SK-N-SH (cell line): ENCODE results near the gene IRAK3. TPM values are rescaled to one million over a fixed set of nuclear protein-coding genes. Genes with fewer than 3 reads are reported as not detected.
A peak's percentile ranks its signal among the peaks of the same experiment; 100 is the strongest.
"Not testable (repeated sequence)": the region's sequence is repeated elsewhere in the genome, so short reads cannot be mapped to it uniquely, and the experiment has no call there.

ENCODE experiments used
- CTCF ChIA-PET: fragments of 300-600, 350-600 bp; formaldehyde crosslinking; extraction: SDS; loops from one replicate; lab custom pipeline; 2021; lab: Yijun Ruan, JAX
- POLR2A ChIA-PET: fragments of 350-600 bp; sonication (Branson Sonifier 250); formaldehyde crosslinking; extraction: SDS; loops from one replicate; lab custom pipeline; 2020; ENCODE audit warnings: antibody characterized with exemption, inconsistent platforms; lab: Yijun Ruan, JAX
- DNase-seq: peaks from one replicate; pipeline ENCODE4 v3.0.0; 2012
- H2AFZ ChIP-seq: fragments of 200-600 bp; sonication (generic); 2 replicates; pipeline ENCODE4 v1.8.1; 2016; ENCODE audit warnings: antibody characterized with exemption, mild to moderate bottlenecking, low read depth
- H3F3A ChIP-seq: fragments of 200-600 bp; sonication (generic); replicated peaks from 2 replicates; pipeline ENCODE3; 2016; ENCODE audit warnings: antibody characterized with exemption, mild to moderate bottlenecking; ENCODE audit not compliant: insufficient read depth
- H3K27ac ChIP-seq, 2 experiments: fragments of 200-500 bp in 1 of 2; fragments of 200-600 bp in 1 of 2; sonication (Bioruptor generic) in 1 of 2; sonication (generic), shearing (Covaris generic) in 1 of 2; 2 replicates each; pipeline versions ENCODE4 v1.5.1 to v1.6.1; 2014 to 2016; ENCODE audit warnings: low read depth in 2 of 2, inconsistent platforms in 1 of 2, low read length in 1 of 2, mild to moderate bottlenecking in 1 of 2, mixed read lengths in 1 of 2
- H3K27me3 ChIP-seq: fragments of 200-600 bp; sonication (generic), shearing (Covaris generic); 2 replicates; pipeline ENCODE4 v1.6.1; 2016; ENCODE audit warnings: mixed run types; ENCODE audit not compliant: insufficient read depth
- H3K36me3 ChIP-seq, 2 experiments: fragments of 200-500 bp in 1 of 2; fragments of 200-600 bp in 1 of 2; sonication (Bioruptor generic) in 1 of 2; sonication (generic) in 1 of 2; replicated peaks in 1 of 2; 2 replicates each; pipeline versions ENCODE3 to v1.5.1; 2014 to 2016; ENCODE audit warnings: low read length in 1 of 2, mild to moderate bottlenecking in 1 of 2; ENCODE audit not compliant: insufficient read depth in 2 of 2, control insufficient read depth in 1 of 2
- H3K4me1 ChIP-seq, 2 experiments: fragments of 200-500 bp in 1 of 2; fragments of 200-600 bp in 1 of 2; sonication (Bioruptor generic) in 1 of 2; sonication (generic), shearing (Covaris generic) in 1 of 2; 2 replicates each; pipeline versions ENCODE4 v1.5.1 to v1.6.1; 2014 to 2016; ENCODE audit warnings: low read depth in 1 of 2, low read length in 1 of 2, mixed run types in 1 of 2; ENCODE audit not compliant: insufficient read depth in 2 of 2, control insufficient read depth in 1 of 2
- H3K4me2 ChIP-seq: fragments of 200-600 bp; sonication (generic), shearing (Covaris generic); 2 replicates; pipeline ENCODE4 v1.6.1; 2017; ENCODE audit warnings: mixed run types
- H3K4me3 ChIP-seq, 2 experiments: fragments of 200-500 bp in 1 of 2; fragments of 200-600 bp in 1 of 2; sonication (Bioruptor generic) in 1 of 2; sonication (generic), shearing (Covaris generic) in 1 of 2; 2 replicates each; pipeline versions ENCODE4 v1.5.1 to v1.8.1; 2014 to 2016; ENCODE audit warnings: low read depth in 2 of 2, inconsistent platforms in 1 of 2, low read length in 1 of 2, mild to moderate bottlenecking in 1 of 2, mixed read lengths in 1 of 2, moderate library complexity in 1 of 2
- H3K79me2 ChIP-seq: fragments of 200-600 bp; sonication (generic); 2 replicates; pipeline ENCODE4 v1.8.1; 2017; ENCODE audit warnings: mild to moderate bottlenecking; ENCODE audit not compliant: insufficient read depth
- H3K9ac ChIP-seq: fragments of 200-600 bp; sonication (generic); 2 replicates; pipeline ENCODE4 v1.6.1; 2017; ENCODE audit warnings: mixed run types
- H3K9me2 ChIP-seq: fragments of 200-600 bp; sonication (generic); 2 replicates; pipeline ENCODE4 v1.6.1; 2017; ENCODE audit warnings: mixed run types
- H3K9me3 ChIP-seq: fragments of 200-600 bp; sonication (generic); 2 replicates; pipeline ENCODE4 v1.6.1; 2017; ENCODE audit warnings: mixed run types, mild to moderate bottlenecking, moderate library complexity
- H4K20me1 ChIP-seq: fragments of 200-600 bp; sonication (generic); 2 replicates; pipeline ENCODE4 v1.6.1; 2017; ENCODE audit warnings: mild to moderate bottlenecking, mixed run types; ENCODE audit not compliant: insufficient read depth
- MAX ChIP-seq: IDR thresholded peaks from 2 replicates; pipeline ENCODE4 v1.4.0; 2012; ENCODE audit warnings: low read depth
- SIN3A ChIP-seq: IDR thresholded peaks from 2 replicates; pipeline ENCODE4 v1.6.1; 2012; ENCODE audit warnings: low read depth, mild to moderate bottlenecking, low read length, moderate library complexity, borderline replicate concordance
- USF2 ChIP-seq: fragments of 150-350 bp; IDR thresholded peaks from 2 replicates; pipeline ENCODE4 v1.6.1; 2017; ENCODE audit warnings: antibody characterized with exemption, low read length, low read depth, borderline replicate concordance
- WGBS: methylation state at CpG from one replicate; pipeline ENCODE4 v1.1.6; 2017; ENCODE audit warnings: low lambda C conversion rate; 5-methylcytosine and 5-hydroxymethylcytosine counted together
- polyA plus RNA-seq, 3 experiments: library from polyadenylated mRNA; depleted of rRNA; stranded (reverse); fragments of >200 nt; gene quantifications; 2 replicates each; pipeline ENCODE4 v1.2.3, GENCODE V29; 2012

IRAK3 gene
- polyA plus RNA-seq, 1 of the 3 experiments (the other 2 are of a cell fraction), result not detected

GRCh38 chr12:66302827-66303169 is 113.8 kb downstream of the IRAK3 start:
- Histone ChIP-seq H3K9me3 (no peaks in the 10 kb centered on the region), H3K4me1 (peaks cover 2 to 5% of the 10 kb centered on the region in 2 experiments; a peak in 2 of 4 replicates), H3K27me3 (no peaks in the 10 kb centered on the region), H4K20me1 (no peaks in the 10 kb centered on the region), H3K36me3 (peaks cover 8 to 9% of the 10 kb centered on the region in 2 experiments), H3F3A (peaks cover 4% of the 10 kb centered on the region), H3K79me2 (no peaks in the 10 kb centered on the region; the same call in 1 of the 2 replicates), H3K9ac (peak overlapping the region; percentile 72), H3K4me2 (peak overlapping the region; percentile 94), H3K4me3 (peak overlapping the region; percentile 74 to 96), H3K27ac (peak overlapping the region; percentile 34 to 82; a peak in 3 of 4 replicates), H3K9me2 (no peaks in the 10 kb centered on the region), H2AFZ (peak overlapping the region; percentile 99)
- CTCF ChIA-PET, result interaction anchor here (0.6 to 2.3 kb wide), 5 partner anchors 13 to 127 kb away, joined by 3 to 7 read pairs (median 4); no protein-coding TSS in a partner anchor
- POLR2A ChIA-PET, result interaction anchor here (0.6 to 1.4 kb wide), 3 partner anchors 11 to 134 kb away, joined by 3 to 9 read pairs (median 3); no protein-coding TSS in a partner anchor
- TF ChIP-seq SIN3A (no peak), USF2 (no peak), MAX (no peak)
- 4% methylated on average over 6 of the region's 6 CpGs for WGBS
- no peak for DNase-seq

GRCh38 chr12:66303316-66303804 is 114.3 kb downstream of the IRAK3 start:
- Histone ChIP-seq H3K4me3 (peak overlapping the region; percentile 74 to 96), H3K4me2 (peak overlapping the region; percentile 94), H2AFZ (peak overlapping the region; percentile 99)
- CTCF ChIA-PET, result interaction anchor here (0.6 to 2.3 kb wide), 2 partner anchors 25 to 127 kb away, joined by 4 to 7 read pairs; no protein-coding TSS in a partner anchor
- DNase-seq, H3K9ac ChIP-seq, H3K9me2 ChIP-seq, H3K27me3 ChIP-seq, H3K36me3 ChIP-seq, H3K4me1 ChIP-seq, H4K20me1 ChIP-seq, H3K9me3 ChIP-seq, H3K79me2 ChIP-seq, H3F3A ChIP-seq, H3K27ac ChIP-seq: not testable (repeated sequence)
- POLR2A ChIA-PET, result interaction anchor here (0.6 to 1.4 kb wide), 3 partner anchors 11 to 134 kb away, joined by 3 to 9 read pairs (median 4); no protein-coding TSS in a partner anchor
- 69% methylated on average over 14 of the region's 14 CpGs for WGBS

Other genes starting within 250 kb of the IRAK3 start
- gene LLPH, start 58.5 kb upstream of the IRAK3 start, polyA plus RNA-seq (2012; rRNA removed), result 7.4 and 9.1 TPM in 2 replicates
- 68.5 and 94.6 TPM in 2 replicates for gene TMBIM4, start 19.2 kb upstream of the IRAK3 start, polyA plus RNA-seq (2012; rRNA removed)
- gene HELB, start 113.3 kb downstream of the IRAK3 start, polyA plus RNA-seq (2012; rRNA removed), result 0.38 and 0.54 TPM in 2 replicates